PFSK-1 (cell line): ENCODE results near the gene DTYMK.

Experiments used
- FOXP2 ChIP-seq: optimal IDR thresholded peaks from 2 replicates; pipeline ENCODE3; 2011; ENCODE audit warnings: borderline replicate concordance, control low read depth, inconsistent platforms; ENCODE audit not compliant: insufficient read depth; ENCODE audit errors: extremely low read length, extremely low read depth
- POLR2AphosphoS5 ChIP-seq: IDR thresholded peaks from 2 replicates; pipeline ENCODE4 v1.6.1; 2012; ENCODE audit warnings: low read depth, mild to moderate bottlenecking, control low read depth, low read length, moderate library complexity
- REST ChIP-seq, 2 experiments: IDR thresholded peaks; 2 replicates each; pipeline versions ENCODE4 v1.6.1 to v1.8.0; 2011 to 2012; ENCODE audit warnings: low read depth in 2 of 2, low read length in 2 of 2, control low read depth in 1 of 2, inconsistent platforms in 1 of 2, mild to moderate bottlenecking in 1 of 2, moderate library complexity in 1 of 2; ENCODE audit not compliant: insufficient read depth in 1 of 2
- SIN3A ChIP-seq: IDR thresholded peaks from 2 replicates; pipeline ENCODE4 v1.6.1; 2012; ENCODE audit warnings: mild to moderate bottlenecking, low read length, moderate library complexity, borderline replicate concordance; ENCODE audit not compliant: insufficient read depth
- TAF1 ChIP-seq: IDR thresholded peaks from 2 replicates; pipeline ENCODE4 v1.6.1; 2012; ENCODE audit warnings: low read length, control low read depth, borderline replicate concordance; ENCODE audit not compliant: insufficient read depth

DTYMK gene

DNA sequence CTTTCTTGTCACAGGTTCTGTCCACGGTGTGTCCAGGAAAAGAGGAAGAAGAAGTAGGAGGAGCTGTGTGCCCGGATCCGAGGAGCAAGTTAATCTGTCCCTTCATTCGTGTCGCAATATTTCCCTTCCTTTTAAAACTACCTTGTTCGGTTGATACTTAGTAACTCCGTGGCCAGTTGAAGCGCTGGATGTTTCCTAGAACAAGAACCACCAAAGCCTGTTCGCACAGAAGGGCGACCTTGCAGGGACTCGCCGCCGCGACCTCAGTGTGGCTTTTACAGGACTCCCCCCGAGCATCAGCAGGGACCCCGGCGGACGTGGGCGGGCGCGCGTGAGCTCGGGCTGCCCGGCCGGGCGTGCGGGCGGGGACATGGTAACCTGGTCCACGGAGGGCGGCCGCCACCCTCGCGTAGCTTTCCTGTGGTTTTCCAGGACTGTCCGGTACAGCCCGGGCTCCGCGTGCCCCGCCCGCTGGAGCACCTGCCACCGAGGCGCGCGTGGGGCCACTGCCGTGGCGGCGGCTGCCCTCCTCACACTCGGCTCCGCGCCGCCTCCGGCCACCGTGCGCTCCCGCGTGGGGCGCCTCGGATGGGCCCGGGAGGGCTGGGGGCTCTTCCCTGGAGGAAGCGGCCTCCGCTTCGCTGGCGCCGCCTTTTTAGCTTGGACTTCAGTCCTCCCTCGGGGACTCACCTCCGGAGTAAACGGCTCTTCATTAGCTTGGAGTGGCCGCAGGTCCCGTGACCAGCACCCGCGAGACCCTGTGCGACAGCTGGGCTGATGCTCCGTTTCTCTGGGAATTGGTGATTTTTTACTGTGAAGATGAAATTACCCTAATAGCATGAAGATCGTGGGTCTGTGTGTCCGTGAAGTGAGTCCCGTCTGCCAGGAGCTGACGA is 38.6 kb upstream of the DTYMK start:
- TF ChIP-seq SIN3A (no peak), TAF1 (no peak), FOXP2 (no peak), POLR2AphosphoS5 (no peak), REST (IDR thresholded peaks at IDR 0.05; ENCODE audit: insufficient read depth in 1 of 2, low read depth in 2 of 2, low read length in 2 of 2) (no peak)

DNA sequence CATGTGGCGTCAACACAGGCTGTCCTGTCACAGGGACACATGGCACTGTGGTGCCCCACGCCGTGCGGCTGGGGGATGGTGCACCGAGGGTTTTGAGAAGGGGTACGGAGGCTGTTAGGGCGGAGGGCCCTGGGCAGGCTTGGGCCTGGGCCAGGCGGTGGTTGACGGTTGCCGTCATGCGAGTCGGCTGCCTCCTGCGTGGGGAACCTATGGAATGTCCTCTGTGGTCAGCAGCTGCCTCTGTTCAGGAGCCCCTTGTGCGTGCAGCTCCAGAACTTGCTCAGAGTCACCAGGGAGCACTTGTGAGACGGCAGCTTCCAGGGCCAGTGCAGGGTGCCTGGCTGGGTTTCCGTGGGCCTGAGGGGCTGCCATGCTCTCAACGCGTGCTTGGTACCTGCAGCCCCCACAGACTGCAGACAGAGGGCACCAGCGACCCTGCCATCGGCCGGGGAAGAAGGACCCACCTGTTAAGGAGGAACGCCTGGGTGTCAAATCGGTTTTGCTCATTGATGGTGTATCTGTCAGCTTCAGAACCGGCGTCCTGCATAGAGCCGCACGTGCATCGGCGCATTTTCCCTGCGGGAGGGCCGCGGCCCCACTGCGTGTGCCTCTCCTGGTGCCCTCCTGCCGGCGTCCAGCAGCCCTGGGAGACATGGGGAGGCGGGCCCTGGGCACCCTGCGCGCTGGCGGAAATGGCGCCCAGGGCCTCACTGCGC is 37.8 kb upstream of the DTYMK start:
- TF ChIP-seq SIN3A, result no peak
- TF ChIP-seq TAF1, result no peak
- TF ChIP-seq FOXP2, result no peak

DNA sequence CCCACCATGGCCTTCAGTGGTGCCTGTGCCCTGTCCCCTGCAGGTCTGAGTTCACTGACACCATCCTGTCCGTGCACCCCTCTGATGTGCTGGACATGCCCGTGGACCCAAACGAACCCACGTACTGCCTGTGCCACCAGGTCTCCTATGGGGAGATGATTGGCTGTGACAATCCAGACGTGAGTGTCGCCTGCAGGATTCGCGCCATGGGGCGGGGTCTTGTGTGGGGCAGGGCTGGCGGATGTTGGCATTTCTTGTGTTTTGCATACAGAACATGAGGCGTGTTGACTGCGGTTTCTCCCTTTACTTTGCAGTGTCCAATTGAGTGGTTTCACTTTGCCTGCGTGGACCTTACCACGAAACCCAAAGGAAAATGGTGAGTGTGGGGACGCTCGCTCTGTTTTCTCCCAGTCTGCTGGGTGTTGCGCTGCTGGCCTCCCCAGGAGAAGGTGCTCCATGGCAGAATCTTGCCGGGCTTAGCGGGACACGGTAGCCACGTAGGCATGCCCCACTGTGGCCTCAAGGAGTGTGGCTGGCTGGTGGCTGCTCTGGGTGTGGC is 36.4 kb upstream of the DTYMK start:
- TF ChIP-seq FOXP2 (no peak), SIN3A (no peak), POLR2AphosphoS5 (0 out of 2 replicates have a peak, but pooled peaks have one; percentile 7), TAF1 (no peak)

DNA sequence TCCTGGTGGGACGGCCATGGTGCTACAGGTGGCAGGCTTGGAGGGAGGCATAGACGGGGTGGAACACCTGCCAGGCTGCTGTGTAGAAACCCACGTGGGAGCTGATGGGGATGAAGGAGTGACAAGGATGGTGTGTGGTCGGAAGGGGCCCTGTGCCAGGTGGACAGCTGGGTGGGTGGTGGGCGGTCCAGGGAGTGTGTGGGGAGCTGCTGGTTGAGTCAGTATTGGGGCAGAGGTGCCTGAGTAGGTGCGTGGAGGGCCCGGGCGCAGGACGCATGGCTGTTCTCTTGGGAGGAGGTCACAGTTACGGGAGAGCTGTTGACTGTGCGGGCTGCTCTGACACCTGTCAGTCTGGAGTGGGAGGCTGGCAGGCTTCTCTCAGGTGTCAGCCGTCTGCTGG is 35.2 kb upstream of the DTYMK start:
- TF ChIP-seq POLR2AphosphoS5, result no peak
- TF ChIP-seq REST (IDR thresholded peaks at IDR 0.05; ENCODE audit: insufficient read depth in 1 of 2, low read depth in 2 of 2, low read length in 2 of 2), result no peak
- no peak for TF ChIP-seq TAF1
- no peak for TF ChIP-seq SIN3A
- TF ChIP-seq FOXP2, result no peak

- TF ChIP-seq POLR2AphosphoS5 (no peak), FOXP2 (no peak), TAF1 (no peak), SIN3A (no peak), REST (IDR thresholded peaks at IDR 0.05; ENCODE audit: insufficient read depth in 1 of 2, low read depth in 2 of 2, low read length in 2 of 2) (no peak)
Observed at GRCh38 chr2:241720560-241720959, 33.9 kb upstream of the DTYMK start.

DNA sequence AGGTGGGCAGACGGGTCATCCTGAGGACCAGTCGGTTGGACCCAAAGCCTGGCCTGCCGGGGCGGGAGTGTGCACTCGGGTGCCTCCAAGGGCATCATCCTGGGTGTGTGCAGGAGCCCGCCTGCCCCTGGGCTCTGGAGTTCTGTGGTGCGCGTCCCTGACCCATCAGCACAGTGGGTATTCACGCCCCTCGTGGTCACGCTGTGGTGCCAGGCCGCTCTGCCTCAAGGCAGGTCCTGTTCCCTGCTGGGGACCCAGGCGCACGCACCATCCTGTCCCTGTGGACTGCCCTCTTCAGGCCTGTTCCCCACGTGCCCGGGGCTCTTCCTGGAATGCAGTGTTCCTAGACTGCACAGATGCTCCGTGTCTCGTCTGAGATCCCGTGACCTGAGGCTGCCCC is 33.5 kb upstream of the DTYMK start:
- TF ChIP-seq SIN3A (no peak), REST (IDR thresholded peaks at IDR 0.05; ENCODE audit: insufficient read depth in 1 of 2, low read depth in 2 of 2, low read length in 2 of 2) (no peak), FOXP2 (no peak), POLR2AphosphoS5 (no peak)
